ENCODE data around the gene CARHSP1. TPM values are rescaled to one million over a fixed set of nuclear protein-coding genes. Genes with fewer than 3 reads are reported as not detected.

Gene CARHSP1
- total and polyA plus RNA-seq, 9 of the 15 experiments (the other 6 are each of a cell fraction or from before 2014, with no cell fraction given) = 5.8 to 114 (median 41.1) TPM

DNA sequence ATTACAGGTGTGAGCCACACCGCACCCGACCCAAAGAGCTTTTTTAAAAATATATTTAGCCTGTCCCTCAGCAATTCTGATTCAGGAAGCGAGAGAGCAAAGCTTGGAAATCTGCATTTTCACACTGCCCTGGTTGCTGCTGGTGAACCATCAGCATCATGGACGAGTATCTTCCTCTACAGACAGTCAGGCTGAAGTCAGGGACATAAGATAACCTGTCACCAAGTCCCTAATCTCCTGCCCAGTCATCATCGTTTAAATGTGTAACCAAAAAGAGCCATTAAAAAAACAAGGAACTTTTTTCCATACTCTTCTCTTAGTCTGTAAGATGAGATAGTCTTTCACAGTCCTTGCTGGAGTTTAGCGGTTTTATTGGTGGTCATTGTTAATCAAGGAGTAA lies 64.5 kb downstream of the CARHSP1 start (continued):
- TF ChIP-seq CREM (IDR thresholded peaks at IDR 0.05; ENCODE audit: low read depth) (0 out of 2 replicates have a peak, but pooled peaks have one; percentile 24), CBFA2T2 (conservative IDR thresholded peaks at IDR 0.05) (peak; percentile 75), MAFG (tag; conservative IDR thresholded peaks at IDR 0.05) (peak; percentile 40), SNAPC5 (CRISPR knock-in tag; IDR thresholded peaks at IDR 0.05) (no peak), TEAD4 (IDR thresholded peaks at IDR 0.05; ENCODE audit: low read length) (peak; percentile 61; the same call in 1 of the 2 replicates), TEAD4 (CRISPR knock-in tag; IDR thresholded peaks at IDR 0.05; ENCODE audit: borderline replicate concordance) (no peak), NFIC (IDR thresholded peaks at IDR 0.05) (0 out of 2 replicates have a peak, but pooled peaks have one; percentile 25), E2F8 (IDR thresholded peaks at IDR 0.05; ENCODE audit: low read depth, partially characterized antibody) (no peak), CCAR2 (IDR thresholded peaks at IDR 0.05; ENCODE audit: low read depth, low read length) (no peak), SIRT6 (IDR thresholded peaks at IDR 0.05; ENCODE audit: low read depth, low read length) (no peak), ZMIZ1 (IDR thresholded peaks at IDR 0.05; ENCODE audit: low read depth in 2 of 2, low read length in 2 of 2) (no peak; a peak in 1 of 4 replicates), NCOR1 (IDR thresholded peaks at IDR 0.05) (peak; percentile 70), ELF4 (CRISPR knock-in tag; IDR thresholded peaks at IDR 0.05) (no peak), HDAC1 (IDR thresholded peaks at IDR 0.05) (peak in 1 of 2 experiments; percentile 47; a peak in 1 of 4 replicates)
- TF ChIP-seq, protein P1, sequence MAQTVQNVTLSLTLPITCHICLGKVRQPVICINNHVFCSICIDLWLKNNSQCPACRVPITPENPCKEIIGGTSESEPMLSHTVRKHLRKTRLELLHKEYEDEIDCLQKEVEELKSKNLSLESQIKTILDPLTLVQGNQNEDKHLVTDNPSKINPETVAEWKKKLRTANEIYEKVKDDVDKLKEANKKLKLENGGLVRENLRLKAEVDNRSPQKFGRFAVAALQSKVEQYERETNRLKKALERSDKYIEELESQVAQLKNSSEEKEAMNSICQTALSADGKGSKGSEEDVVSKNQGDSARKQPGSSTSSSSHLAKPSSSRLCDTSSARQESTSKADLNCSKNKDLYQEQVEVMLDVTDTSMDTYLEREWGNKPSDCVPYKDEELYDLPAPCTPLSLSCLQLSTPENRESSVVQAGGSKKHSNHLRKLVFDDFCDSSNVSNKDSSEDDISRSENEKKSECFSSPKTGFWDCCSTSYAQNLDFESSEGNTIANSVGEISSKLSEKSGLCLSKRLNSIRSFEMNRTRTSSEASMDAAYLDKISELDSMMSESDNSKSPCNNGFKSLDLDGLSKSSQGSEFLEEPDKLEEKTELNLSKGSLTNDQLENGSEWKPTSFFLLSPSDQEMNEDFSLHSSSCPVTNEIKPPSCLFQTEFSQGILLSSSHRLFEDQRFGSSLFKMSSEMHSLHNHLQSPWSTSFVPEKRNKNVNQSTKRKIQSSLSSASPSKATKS (CRISPR knock-in tag; IDR thresholded peaks at IDR 0.05) = no peak

Data from K562 (cell line).